SK-N-SH (cell line): ENCODE measurements around the gene SS18. TPM values are rescaled to one million over a fixed set of nuclear protein-coding genes. Genes with fewer than 3 reads are reported as not detected.

Experiments used
- CTCF ChIA-PET: fragments of 300-600, 350-600 bp; formaldehyde crosslinking; extraction: SDS; loops from one replicate; lab custom pipeline; 2021; lab: Yijun Ruan, JAX
- POLR2A ChIA-PET: fragments of 350-600 bp; sonication (Branson Sonifier 250); formaldehyde crosslinking; extraction: SDS; loops from one replicate; lab custom pipeline; 2020; ENCODE audit warnings: antibody characterized with exemption, inconsistent platforms; lab: Yijun Ruan, JAX
- DNase-seq: peaks from one replicate; pipeline ENCODE4 v3.0.0; 2012
- H2AFZ ChIP-seq: fragments of 200-600 bp; sonication (generic); 2 replicates; pipeline ENCODE4 v1.8.1; 2016; ENCODE audit warnings: antibody characterized with exemption, mild to moderate bottlenecking, low read depth
- H3F3A ChIP-seq: fragments of 200-600 bp; sonication (generic); replicated peaks from 2 replicates; pipeline ENCODE3; 2016; ENCODE audit warnings: antibody characterized with exemption, mild to moderate bottlenecking; ENCODE audit not compliant: insufficient read depth
- H3K27ac ChIP-seq, 2 experiments: fragments of 200-500 bp in 1 of 2; fragments of 200-600 bp in 1 of 2; sonication (Bioruptor generic) in 1 of 2; sonication (generic), shearing (Covaris generic) in 1 of 2; 2 replicates each; pipeline versions ENCODE4 v1.5.1 to v1.6.1; 2014 to 2016; ENCODE audit warnings: low read depth in 2 of 2, inconsistent platforms in 1 of 2, low read length in 1 of 2, mild to moderate bottlenecking in 1 of 2, mixed read lengths in 1 of 2
- H3K27me3 ChIP-seq: fragments of 200-600 bp; sonication (generic), shearing (Covaris generic); 2 replicates; pipeline ENCODE4 v1.6.1; 2016; ENCODE audit warnings: mixed run types; ENCODE audit not compliant: insufficient read depth
- H3K36me3 ChIP-seq, 2 experiments: fragments of 200-500 bp in 1 of 2; fragments of 200-600 bp in 1 of 2; sonication (Bioruptor generic) in 1 of 2; sonication (generic) in 1 of 2; replicated peaks in 1 of 2; 2 replicates each; pipeline versions ENCODE3 to v1.5.1; 2014 to 2016; ENCODE audit warnings: low read length in 1 of 2, mild to moderate bottlenecking in 1 of 2; ENCODE audit not compliant: insufficient read depth in 2 of 2, control insufficient read depth in 1 of 2
- H3K4me1 ChIP-seq, 2 experiments: fragments of 200-500 bp in 1 of 2; fragments of 200-600 bp in 1 of 2; sonication (Bioruptor generic) in 1 of 2; sonication (generic), shearing (Covaris generic) in 1 of 2; 2 replicates each; pipeline versions ENCODE4 v1.5.1 to v1.6.1; 2014 to 2016; ENCODE audit warnings: low read depth in 1 of 2, low read length in 1 of 2, mixed run types in 1 of 2; ENCODE audit not compliant: insufficient read depth in 2 of 2, control insufficient read depth in 1 of 2
- H3K4me2 ChIP-seq: fragments of 200-600 bp; sonication (generic), shearing (Covaris generic); 2 replicates; pipeline ENCODE4 v1.6.1; 2017; ENCODE audit warnings: mixed run types
- H3K4me3 ChIP-seq, 2 experiments: fragments of 200-500 bp in 1 of 2; fragments of 200-600 bp in 1 of 2; sonication (Bioruptor generic) in 1 of 2; sonication (generic), shearing (Covaris generic) in 1 of 2; 2 replicates each; pipeline versions ENCODE4 v1.5.1 to v1.8.1; 2014 to 2016; ENCODE audit warnings: low read depth in 2 of 2, inconsistent platforms in 1 of 2, low read length in 1 of 2, mild to moderate bottlenecking in 1 of 2, mixed read lengths in 1 of 2, moderate library complexity in 1 of 2
- H3K79me2 ChIP-seq: fragments of 200-600 bp; sonication (generic); 2 replicates; pipeline ENCODE4 v1.8.1; 2017; ENCODE audit warnings: mild to moderate bottlenecking; ENCODE audit not compliant: insufficient read depth
- H3K9ac ChIP-seq: fragments of 200-600 bp; sonication (generic); 2 replicates; pipeline ENCODE4 v1.6.1; 2017; ENCODE audit warnings: mixed run types
- H3K9me2 ChIP-seq: fragments of 200-600 bp; sonication (generic); 2 replicates; pipeline ENCODE4 v1.6.1; 2017; ENCODE audit warnings: mixed run types
- H3K9me3 ChIP-seq: fragments of 200-600 bp; sonication (generic); 2 replicates; pipeline ENCODE4 v1.6.1; 2017; ENCODE audit warnings: mixed run types, mild to moderate bottlenecking, moderate library complexity
- H4K20me1 ChIP-seq: fragments of 200-600 bp; sonication (generic); 2 replicates; pipeline ENCODE4 v1.6.1; 2017; ENCODE audit warnings: mild to moderate bottlenecking, mixed run types; ENCODE audit not compliant: insufficient read depth
- CHD2 ChIP-seq: fragments of 150-350 bp; IDR thresholded peaks from 2 replicates; pipeline ENCODE4 v1.6.1; 2018; ENCODE audit warnings: low read length; ENCODE audit not compliant: partially characterized antibody
- EP300 ChIP-seq, 2 experiments: IDR thresholded peaks; 2 replicates each; pipeline versions ENCODE4 v1.4.0 to v1.6.1; 2012; ENCODE audit warnings: borderline replicate concordance in 1 of 2, low read depth in 1 of 2, low read length in 1 of 2
- FOSL2 ChIP-seq: IDR thresholded peaks from 2 replicates; pipeline ENCODE4 v1.4.0; 2012; ENCODE audit warnings: low read depth, mild to moderate bottlenecking, moderate library complexity, borderline replicate concordance
- FOXJ3 ChIP-seq: sonication (generic); formaldehyde crosslinking; IDR thresholded peaks from 2 replicates; pipeline ENCODE4 v1.5.1; 2020; ENCODE audit warnings: mild to moderate bottlenecking, missing genetic modification reagents
- FOXM1 ChIP-seq: IDR thresholded peaks from 2 replicates; pipeline ENCODE4 v1.4.0; 2012; ENCODE audit warnings: low read depth, mild to moderate bottlenecking
- GATA2 ChIP-seq: sonication (generic); formaldehyde crosslinking; IDR thresholded peaks from 2 replicates; pipeline ENCODE4 v1.5.0; 2020; ENCODE audit warnings: mild to moderate bottlenecking, missing genetic modification reagents
- IRF3 ChIP-seq: fragments of 150-350 bp; IDR thresholded peaks from 2 replicates; pipeline ENCODE4 v1.6.1; 2016; ENCODE audit warnings: mild to moderate bottlenecking, low read depth, low read length
- JUND ChIP-seq: IDR thresholded peaks from 2 replicates; pipeline ENCODE4 v1.4.0; 2012
- MAX ChIP-seq: IDR thresholded peaks from 2 replicates; pipeline ENCODE4 v1.4.0; 2012; ENCODE audit warnings: low read depth
- MEF2A ChIP-seq: IDR thresholded peaks from 2 replicates; pipeline ENCODE4 v1.4.0; 2012; ENCODE audit warnings: low read depth, borderline replicate concordance
- MXI1 ChIP-seq: IDR thresholded peaks from 2 replicates; pipeline ENCODE4 v1.6.1; 2012; ENCODE audit warnings: mild to moderate bottlenecking, low read depth, low read length, improper control_type of control experiment
- NFIC ChIP-seq: IDR thresholded peaks from 2 replicates; pipeline ENCODE4 v1.4.0; 2012; ENCODE audit warnings: borderline replicate concordance
- NRF1 ChIP-seq: IDR thresholded peaks from 2 replicates; pipeline ENCODE4 v1.6.1; 2012; ENCODE audit warnings: low read depth, mild to moderate bottlenecking, low read length
- PBX3 ChIP-seq: IDR thresholded peaks from 2 replicates; pipeline ENCODE4; 2012
- POLR2AphosphoS5 ChIP-seq: IDR thresholded peaks from 2 replicates; pipeline ENCODE4 v1.6.1; 2012; ENCODE audit warnings: low read depth, low read length
- RAD21 ChIP-seq: IDR thresholded peaks from 2 replicates; pipeline ENCODE4 v1.6.1; 2012; ENCODE audit warnings: mild to moderate bottlenecking, low read length
- REST ChIP-seq: IDR thresholded peaks from 2 replicates; pipeline ENCODE4 v1.6.1; 2012; ENCODE audit warnings: mild to moderate bottlenecking, low read depth, low read length, moderate library complexity
- RFX5 ChIP-seq: IDR thresholded peaks from 2 replicates; pipeline ENCODE4 v1.6.1; 2012; ENCODE audit warnings: mild to moderate bottlenecking, improper control_type of control experiment, low read length
- RXRA ChIP-seq: IDR thresholded peaks from 2 replicates; pipeline ENCODE4 v1.4.0; 2012; ENCODE audit warnings: low read depth, mild to moderate bottlenecking, borderline replicate concordance
- SMC3 ChIP-seq: IDR thresholded peaks from 2 replicates; pipeline ENCODE4 v1.6.1; 2012; ENCODE audit warnings: low read depth, low read length, improper control_type of control experiment
- TAF1 ChIP-seq: IDR thresholded peaks from 2 replicates; pipeline ENCODE4 v1.6.1; 2012; ENCODE audit warnings: low read depth, mild to moderate bottlenecking, low read length, moderate library complexity, borderline replicate concordance
- TEAD4 ChIP-seq: IDR thresholded peaks from 2 replicates; pipeline ENCODE4 v1.4.0; 2012; ENCODE audit warnings: mild to moderate bottlenecking, borderline replicate concordance; ENCODE audit not compliant: insufficient read depth
- USF1 ChIP-seq: IDR thresholded peaks from 2 replicates; pipeline ENCODE4 v1.4.0; 2012; ENCODE audit warnings: low read depth, borderline replicate concordance
- WGBS: methylation state at CpG from one replicate; pipeline ENCODE4 v1.1.6; 2017; ENCODE audit warnings: low lambda C conversion rate; 5-methylcytosine and 5-hydroxymethylcytosine counted together
- polyA plus RNA-seq, 3 experiments: library from polyadenylated mRNA; depleted of rRNA; stranded (reverse); fragments of >200 nt; gene quantifications; 2 replicates each; pipeline ENCODE4 v1.2.3, GENCODE V29; 2012

SS18 gene
- polyA plus RNA-seq (2012; rRNA removed) = 98.6 and 177 TPM in 2 replicates
- 63.2 and 80.9 TPM in 2 replicates for polyA plus RNA-seq (2012; cell fraction: cytosol; rRNA removed)
- 244 and 496 TPM in 2 replicates for polyA plus RNA-seq (2012; cell fraction: nucleus; rRNA removed)

- H3K9me2 ChIP-seq = no peaks in the 10 kb centered on the region
- peak within 1 kb of the TSS; percentile 75 for H3K4me2 ChIP-seq
- WGBS = 0% methylated on average over 11 of the region's 89 CpGs
- peaks cover 40% of the 10 kb centered on the region for H4K20me1 ChIP-seq
- peaks cover 50% of the 10 kb centered on the region for H3K79me2 ChIP-seq
- H3K36me3 ChIP-seq = peaks cover 20 to 22% of the 10 kb centered on the region in 2 experiments
- peaks cover 0 to 10% of the 10 kb centered on the region in 2 experiments; a peak in 1 of 4 replicates for H3K4me1 ChIP-seq
- no peaks in the 10 kb centered on the region for H3K27me3 ChIP-seq
- H3K4me3 ChIP-seq = peak within 1 kb of the TSS; percentile 95 to 96
- no peaks in the 10 kb centered on the region for H3K9me3 ChIP-seq
- peaks cover 3% of the 10 kb centered on the region for H3F3A ChIP-seq
- peak within 1 kb of the TSS; percentile 97 for H3K9ac ChIP-seq
- peak within 1 kb of the TSS; percentile 88 for H2AFZ ChIP-seq
- POLR2A ChIA-PET = interaction anchor here (0.7 to 1.1 kb wide), 2 partner anchors 71 to 136 kb away, joined by 3 to 4 read pairs; partner anchors contain the start of gene TAF4B
- H3K27ac ChIP-seq = peak within 1 kb of the TSS; percentile 97 to 99
- CTCF ChIA-PET = interaction anchor here (1.2 kb wide), 1 partner anchor 15 kb away, joined by 3 read pairs; no protein-coding TSS in a partner anchor
- peak; percentile 94 for DNase-seq
- peak; percentile 33 for TF ChIP-seq CHD2
- peak; percentile 76 for TF ChIP-seq MXI1
- TF ChIP-seq NRF1 = peak; percentile 64
- TF ChIP-seq TEAD4 = peak; percentile 60
- TF ChIP-seq GATA2 (CRISPR knock-in tag) = no peak
- no peak for TF ChIP-seq RXRA
- TF ChIP-seq USF1 = no peak
- TF ChIP-seq TAF1 = peak; percentile 90
- no peak for TF ChIP-seq IRF3
- TF ChIP-seq JUND = peak; percentile 9; the same call in 1 of the 2 replicates
- peak; percentile 56; the same call in 1 of the 2 replicates for TF ChIP-seq MAX
- peak; percentile 78 for TF ChIP-seq POLR2AphosphoS5
- TF ChIP-seq RFX5 = no peak
- TF ChIP-seq NFIC = no peak; the same call in 1 of the 2 replicates
- no peak for TF ChIP-seq FOXM1
- TF ChIP-seq EP300 (IDR thresholded peaks at IDR 0.05; ENCODE audit: borderline replicate concordance in 1 of 2, low read depth in 1 of 2, low read length in 1 of 2) = no peak
- no peak for TF ChIP-seq FOXJ3 (CRISPR knock-in tag)
- TF ChIP-seq SMC3 = no peak
- TF ChIP-seq REST = 0 out of 2 replicates have a peak, but pooled peaks have one; percentile 54
- TF ChIP-seq RAD21 = 0 out of 2 replicates have a peak, but pooled peaks have one; percentile 1
- TF ChIP-seq MEF2A = no peak
- TF ChIP-seq PBX3 = peak; percentile 6; the same call in 1 of the 2 replicates
- TF ChIP-seq FOSL2 = no peak; the same call in 1 of the 2 replicates
These were observed at the start of gene SS18 for GRCh38 chr18:26090130-26091046. SS18 (minus strand) TSS chr18:26090613; CDS start chr18:26090569, 44 bp downstream.
